Measurements from ENCODE around the gene TOX3. TPM values are rescaled to one million over a fixed set of nuclear protein-coding genes. Genes with fewer than 3 reads are reported as not detected.

TOX3 gene
- total and polyA plus RNA-seq, 2 experiments from 2014 or later = 9.8 to 15.6 TPM

DNA sequence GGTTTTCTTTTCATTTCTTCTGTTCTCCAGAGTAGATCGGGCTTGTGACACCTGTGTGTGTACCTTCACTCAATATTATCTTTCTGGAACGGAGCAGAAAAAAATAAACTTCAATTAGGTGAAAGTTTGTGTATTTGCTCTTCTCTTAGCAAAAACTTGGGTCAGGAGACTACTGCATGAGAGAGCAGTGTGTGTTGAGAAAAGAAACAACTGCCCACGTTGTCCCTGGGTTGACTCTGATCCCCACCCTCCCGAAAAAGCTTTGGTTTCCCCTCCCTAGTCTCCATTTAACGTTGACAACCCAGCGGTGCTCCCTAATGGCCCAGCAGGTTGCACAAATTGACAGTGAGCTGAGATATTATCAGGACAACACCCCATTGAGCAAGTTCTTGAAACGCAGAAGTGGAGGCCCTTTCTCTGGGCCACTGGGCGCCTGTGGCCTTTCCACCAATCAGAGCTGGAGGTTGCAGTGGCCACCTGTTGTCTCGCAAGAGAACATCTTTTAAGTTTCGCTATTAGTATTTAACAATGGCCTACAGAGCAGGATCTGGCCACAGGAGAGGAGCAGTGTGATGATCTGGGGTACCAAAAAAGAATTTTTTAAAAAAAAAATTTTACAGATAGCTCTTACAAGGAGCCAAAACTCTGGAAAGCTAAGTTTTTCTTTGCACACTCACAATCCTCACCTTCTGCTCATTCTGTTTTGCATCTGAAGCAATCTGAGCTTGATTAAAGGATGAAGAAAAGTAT is 1.5 kb upstream of the TOX3 start:
- peaks cover 67% of the 10 kb centered on the region for H3K27me3 ChIP-seq (ENCODE audit: insufficient read depth)
- no peaks in the 10 kb centered on the region for H3K36me3 ChIP-seq (ENCODE audit: insufficient read depth)
- H3K27ac ChIP-seq (ENCODE audit: low read depth) = no peak overlapping the region
- Mint-ChIP-seq H3K4me3 (peak overlapping the region; percentile 85), H3K9me3 (no peaks in the 10 kb centered on the region), H3K36me3 (ENCODE audit: low read depth) (no peaks in the 10 kb centered on the region; the same call in 1 of the 3 replicates), H3K27me3 (ENCODE audit: insufficient read depth, low read depth, poor library complexity) (peaks cover 28% of the 10 kb centered on the region), H3K4me1 (peaks cover 47% of the 10 kb centered on the region), H3K27ac (no peak overlapping the region)
- peaks cover 7% of the 10 kb centered on the region; the same call in 1 of the 2 replicates for H3F3A ChIP-seq (replicated peaks; ENCODE audit: low read depth)
- ATAC-seq (peak; percentile 33), DNase-seq (ENCODE audit: low spot score) (peak; percentile 54)
- no peak overlapping the region for H2AFZ ChIP-seq
- H3K4me2 ChIP-seq = peak overlapping the region; percentile 91
- TF ChIP-seq ZNF331 (CRISPR knock-in tag; IDR thresholded peaks at IDR 0.05; ENCODE audit: low read depth) = no peak
- TF ChIP-seq, protein P1, sequence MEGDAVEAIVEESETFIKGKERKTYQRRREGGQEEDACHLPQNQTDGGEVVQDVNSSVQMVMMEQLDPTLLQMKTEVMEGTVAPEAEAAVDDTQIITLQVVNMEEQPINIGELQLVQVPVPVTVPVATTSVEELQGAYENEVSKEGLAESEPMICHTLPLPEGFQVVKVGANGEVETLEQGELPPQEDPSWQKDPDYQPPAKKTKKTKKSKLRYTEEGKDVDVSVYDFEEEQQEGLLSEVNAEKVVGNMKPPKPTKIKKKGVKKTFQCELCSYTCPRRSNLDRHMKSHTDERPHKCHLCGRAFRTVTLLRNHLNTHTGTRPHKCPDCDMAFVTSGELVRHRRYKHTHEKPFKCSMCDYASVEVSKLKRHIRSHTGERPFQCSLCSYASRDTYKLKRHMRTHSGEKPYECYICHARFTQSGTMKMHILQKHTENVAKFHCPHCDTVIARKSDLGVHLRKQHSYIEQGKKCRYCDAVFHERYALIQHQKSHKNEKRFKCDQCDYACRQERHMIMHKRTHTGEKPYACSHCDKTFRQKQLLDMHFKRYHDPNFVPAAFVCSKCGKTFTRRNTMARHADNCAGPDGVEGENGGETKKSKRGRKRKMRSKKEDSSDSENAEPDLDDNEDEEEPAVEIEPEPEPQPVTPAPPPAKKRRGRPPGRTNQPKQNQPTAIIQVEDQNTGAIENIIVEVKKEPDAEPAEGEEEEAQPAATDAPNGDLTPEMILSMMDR (conservative IDR thresholded peaks at IDR 0.05; ENCODE audit: low read depth in 2 of 2) = no peak
- TF ChIP-seq, protein P2, sequence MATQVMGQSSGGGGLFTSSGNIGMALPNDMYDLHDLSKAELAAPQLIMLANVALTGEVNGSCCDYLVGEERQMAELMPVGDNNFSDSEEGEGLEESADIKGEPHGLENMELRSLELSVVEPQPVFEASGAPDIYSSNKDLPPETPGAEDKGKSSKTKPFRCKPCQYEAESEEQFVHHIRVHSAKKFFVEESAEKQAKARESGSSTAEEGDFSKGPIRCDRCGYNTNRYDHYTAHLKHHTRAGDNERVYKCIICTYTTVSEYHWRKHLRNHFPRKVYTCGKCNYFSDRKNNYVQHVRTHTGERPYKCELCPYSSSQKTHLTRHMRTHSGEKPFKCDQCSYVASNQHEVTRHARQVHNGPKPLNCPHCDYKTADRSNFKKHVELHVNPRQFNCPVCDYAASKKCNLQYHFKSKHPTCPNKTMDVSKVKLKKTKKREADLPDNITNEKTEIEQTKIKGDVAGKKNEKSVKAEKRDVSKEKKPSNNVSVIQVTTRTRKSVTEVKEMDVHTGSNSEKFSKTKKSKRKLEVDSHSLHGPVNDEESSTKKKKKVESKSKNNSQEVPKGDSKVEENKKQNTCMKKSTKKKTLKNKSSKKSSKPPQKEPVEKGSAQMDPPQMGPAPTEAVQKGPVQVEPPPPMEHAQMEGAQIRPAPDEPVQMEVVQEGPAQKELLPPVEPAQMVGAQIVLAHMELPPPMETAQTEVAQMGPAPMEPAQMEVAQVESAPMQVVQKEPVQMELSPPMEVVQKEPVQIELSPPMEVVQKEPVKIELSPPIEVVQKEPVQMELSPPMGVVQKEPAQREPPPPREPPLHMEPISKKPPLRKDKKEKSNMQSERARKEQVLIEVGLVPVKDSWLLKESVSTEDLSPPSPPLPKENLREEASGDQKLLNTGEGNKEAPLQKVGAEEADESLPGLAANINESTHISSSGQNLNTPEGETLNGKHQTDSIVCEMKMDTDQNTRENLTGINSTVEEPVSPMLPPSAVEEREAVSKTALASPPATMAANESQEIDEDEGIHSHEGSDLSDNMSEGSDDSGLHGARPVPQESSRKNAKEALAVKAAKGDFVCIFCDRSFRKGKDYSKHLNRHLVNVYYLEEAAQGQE (IDR thresholded peaks at IDR 0.05; ENCODE audit: unreplicated experiment) = no peak
- TF ChIP-seq, protein P3, sequence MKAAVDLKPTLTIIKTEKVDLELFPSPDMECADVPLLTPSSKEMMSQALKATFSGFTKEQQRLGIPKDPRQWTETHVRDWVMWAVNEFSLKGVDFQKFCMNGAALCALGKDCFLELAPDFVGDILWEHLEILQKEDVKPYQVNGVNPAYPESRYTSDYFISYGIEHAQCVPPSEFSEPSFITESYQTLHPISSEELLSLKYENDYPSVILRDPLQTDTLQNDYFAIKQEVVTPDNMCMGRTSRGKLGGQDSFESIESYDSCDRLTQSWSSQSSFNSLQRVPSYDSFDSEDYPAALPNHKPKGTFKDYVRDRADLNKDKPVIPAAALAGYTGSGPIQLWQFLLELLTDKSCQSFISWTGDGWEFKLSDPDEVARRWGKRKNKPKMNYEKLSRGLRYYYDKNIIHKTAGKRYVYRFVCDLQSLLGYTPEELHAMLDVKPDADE (IDR thresholded peaks at IDR 0.05) = no peak
- TF ChIP-seq, protein P4, sequence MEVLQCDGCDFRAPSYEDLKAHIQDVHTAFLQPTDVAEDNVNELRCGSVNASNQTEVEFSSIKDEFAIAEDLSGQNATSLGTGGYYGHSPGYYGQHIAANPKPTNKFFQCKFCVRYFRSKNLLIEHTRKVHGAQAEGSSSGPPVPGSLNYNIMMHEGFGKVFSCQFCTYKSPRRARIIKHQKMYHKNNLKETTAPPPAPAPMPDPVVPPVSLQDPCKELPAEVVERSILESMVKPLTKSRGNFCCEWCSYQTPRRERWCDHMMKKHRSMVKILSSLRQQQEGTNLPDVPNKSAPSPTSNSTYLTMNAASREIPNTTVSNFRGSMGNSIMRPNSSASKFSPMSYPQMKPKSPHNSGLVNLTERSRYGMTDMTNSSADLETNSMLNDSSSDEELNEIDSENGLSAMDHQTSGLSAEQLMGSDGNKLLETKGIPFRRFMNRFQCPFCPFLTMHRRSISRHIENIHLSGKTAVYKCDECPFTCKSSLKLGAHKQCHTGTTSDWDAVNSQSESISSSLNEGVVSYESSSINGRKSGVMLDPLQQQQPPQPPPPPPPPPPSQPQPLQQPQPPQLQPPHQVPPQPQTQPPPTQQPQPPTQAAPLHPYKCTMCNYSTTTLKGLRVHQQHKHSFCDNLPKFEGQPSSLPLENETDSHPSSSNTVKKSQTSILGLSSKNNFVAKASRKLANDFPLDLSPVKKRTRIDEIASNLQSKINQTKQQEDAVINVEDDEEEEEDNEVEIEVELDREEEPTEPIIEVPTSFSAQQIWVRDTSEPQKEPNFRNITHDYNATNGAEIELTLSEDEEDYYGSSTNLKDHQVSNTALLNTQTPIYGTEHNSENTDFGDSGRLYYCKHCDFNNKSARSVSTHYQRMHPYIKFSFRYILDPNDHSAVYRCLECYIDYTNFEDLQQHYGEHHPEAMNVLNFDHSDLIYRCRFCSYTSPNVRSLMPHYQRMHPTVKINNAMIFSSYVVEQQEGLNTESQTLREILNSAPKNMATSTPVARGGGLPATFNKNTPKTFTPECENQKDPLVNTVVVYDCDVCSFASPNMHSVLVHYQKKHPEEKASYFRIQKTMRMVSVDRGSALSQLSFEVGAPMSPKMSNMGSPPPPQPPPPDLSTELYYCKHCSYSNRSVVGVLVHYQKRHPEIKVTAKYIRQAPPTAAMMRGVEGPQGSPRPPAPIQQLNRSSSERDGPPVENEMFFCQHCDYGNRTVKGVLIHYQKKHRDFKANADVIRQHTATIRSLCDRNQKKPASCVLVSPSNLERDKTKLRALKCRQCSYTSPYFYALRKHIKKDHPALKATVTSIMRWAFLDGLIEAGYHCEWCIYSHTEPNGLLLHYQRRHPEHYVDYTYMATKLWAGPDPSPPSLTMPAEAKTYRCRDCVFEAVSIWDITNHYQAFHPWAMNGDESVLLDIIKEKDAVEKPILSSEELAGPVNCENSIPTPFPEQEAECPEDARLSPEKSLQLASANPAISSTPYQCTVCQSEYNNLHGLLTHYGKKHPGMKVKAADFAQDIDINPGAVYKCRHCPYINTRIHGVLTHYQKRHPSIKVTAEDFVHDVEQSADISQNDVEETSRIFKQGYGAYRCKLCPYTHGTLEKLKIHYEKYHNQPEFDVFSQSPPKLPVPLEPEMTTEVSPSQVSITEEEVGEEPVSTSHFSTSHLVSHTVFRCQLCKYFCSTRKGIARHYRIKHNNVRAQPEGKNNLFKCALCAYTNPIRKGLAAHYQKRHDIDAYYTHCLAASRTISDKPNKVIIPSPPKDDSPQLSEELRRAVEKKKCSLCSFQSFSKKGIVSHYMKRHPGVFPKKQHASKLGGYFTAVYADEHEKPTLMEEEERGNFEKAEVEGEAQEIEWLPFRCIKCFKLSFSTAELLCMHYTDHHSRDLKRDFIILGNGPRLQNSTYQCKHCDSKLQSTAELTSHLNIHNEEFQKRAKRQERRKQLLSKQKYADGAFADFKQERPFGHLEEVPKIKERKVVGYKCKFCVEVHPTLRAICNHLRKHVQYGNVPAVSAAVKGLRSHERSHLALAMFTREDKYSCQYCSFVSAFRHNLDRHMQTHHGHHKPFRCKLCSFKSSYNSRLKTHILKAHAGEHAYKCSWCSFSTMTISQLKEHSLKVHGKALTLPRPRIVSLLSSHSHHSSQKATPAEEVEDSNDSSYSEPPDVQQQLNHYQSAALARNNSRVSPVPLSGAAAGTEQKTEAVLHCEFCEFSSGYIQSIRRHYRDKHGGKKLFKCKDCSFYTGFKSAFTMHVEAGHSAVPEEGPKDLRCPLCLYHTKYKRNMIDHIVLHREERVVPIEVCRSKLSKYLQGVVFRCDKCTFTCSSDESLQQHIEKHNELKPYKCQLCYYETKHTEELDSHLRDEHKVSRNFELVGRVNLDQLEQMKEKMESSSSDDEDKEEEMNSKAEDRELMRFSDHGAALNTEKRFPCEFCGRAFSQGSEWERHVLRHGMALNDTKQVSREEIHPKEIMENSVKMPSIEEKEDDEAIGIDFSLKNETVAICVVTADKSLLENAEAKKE (CRISPR knock-in tag; IDR thresholded peaks at IDR 0.05) = no peak
- no peak for TF ChIP-seq STAT1 (IDR thresholded peaks at IDR 0.05; ENCODE audit: unreplicated experiment)
- H3K4me1 ChIP-seq (ENCODE audit: insufficient read depth) = peaks cover 47% of the 10 kb centered on the region
- H4K20me1 ChIP-seq (replicated peaks; ENCODE audit: insufficient read depth) = no peaks in the 10 kb centered on the region; the same call in 1 of the 2 replicates
- H3K79me2 ChIP-seq (replicated peaks; ENCODE audit: insufficient read depth) = peaks cover 28% of the 10 kb centered on the region
- no peaks in the 10 kb centered on the region for H3K9me2 ChIP-seq (ENCODE audit: insufficient read depth)
- peak overlapping the region; percentile 71 for H3K4me3 ChIP-seq
